H1 (cell line): ENCODE measurements around the gene SLC41A2. TPM values are rescaled to one million over a fixed set of nuclear protein-coding genes. Genes with fewer than 3 reads are reported as not detected.

Experiments
- CTCF ChIA-PET: fragments of 300-600 bp; sonication (Branson Sonifier 250); formaldehyde crosslinking; loops from one replicate; lab custom pipeline; 2021; ENCODE audit not compliant: partially characterized antibody; lab: Charles Lee
- POLR2A ChIA-PET: fragments of 300-600 bp; sonication (Branson Sonifier 250); formaldehyde crosslinking; loops from one replicate; lab custom pipeline; 2021; ENCODE audit warnings: inconsistent platforms; ENCODE audit not compliant: partially characterized antibody; lab: Charles Lee
- DNase-seq, 2 experiments: peaks; one replicate each; pipeline versions ENCODE4 v3.0.0 to v3.0.0-alpha.2; 2010 to 2022; ENCODE audit warnings: low spot score in 2 of 2, low read depth in 1 of 2, mixed read lengths in 1 of 2
- FAIRE-seq: peaks from 2 replicates; lab custom pipeline; 2011; peaks lifted over from hg19 to GRCh38; lab: Jason Lieb, UNC
- H2AFZ ChIP-seq: 2 replicates; pipeline ENCODE4 v1.8.1; 2012; ENCODE audit warnings: low read length, inconsistent platforms
- H2AK5ac ChIP-seq: 2 replicates; pipeline ENCODE4 v1.6.1; 2013; ENCODE audit warnings: low read depth, low read length
- H2BK120ac ChIP-seq: replicated peaks from 2 replicates; pipeline ENCODE3; 2013; ENCODE audit warnings: low read depth, low read length, inconsistent platforms
- H2BK12ac ChIP-seq: 2 replicates; pipeline ENCODE4 v1.6.1; 2013; ENCODE audit warnings: low read depth, low read length
- H2BK15ac ChIP-seq: 2 replicates; pipeline ENCODE4 v1.6.1; 2013; ENCODE audit warnings: low read length
- H2BK20ac ChIP-seq: 2 replicates; pipeline ENCODE4 v1.6.1; 2013; ENCODE audit warnings: low read length
- H2BK5ac ChIP-seq: 2 replicates; pipeline ENCODE4 v1.6.1; 2013; ENCODE audit warnings: low read depth, low read length
- H3K14ac ChIP-seq: 2 replicates; pipeline ENCODE4 v1.6.1; 2013; ENCODE audit warnings: inconsistent platforms; ENCODE audit not compliant: insufficient read length
- H3K18ac ChIP-seq: 2 replicates; pipeline ENCODE4 v1.6.1; 2013; ENCODE audit warnings: low read length; ENCODE audit errors: extremely low read depth
- H3K23ac ChIP-seq: 2 replicates; pipeline ENCODE4 v1.6.1; 2013; ENCODE audit warnings: inconsistent platforms; ENCODE audit not compliant: insufficient read length
- H3K23me2 ChIP-seq: 2 replicates; pipeline ENCODE4 v1.6.1; 2013; ENCODE audit warnings: low read depth, low read length
- H3K27ac ChIP-seq: 2 replicates; pipeline ENCODE4 v1.6.1; 2011; ENCODE audit warnings: low read depth, low read length, inconsistent platforms
- H3K27me3 ChIP-seq, 4 experiments: replicated peaks in 1 of 4; 1 replicate in 1 of 4; 2 replicates in 3 of 4; pipeline versions ENCODE4 v1.6.1 to v1.8.1; 2011 to 2013; ENCODE audit warnings: low read length in 3 of 4, mild to moderate bottlenecking in 3 of 4, inconsistent platforms in 2 of 4, mixed read lengths in 2 of 4, moderate library complexity in 1 of 4; ENCODE audit not compliant: control insufficient read depth in 3 of 4, insufficient read depth in 3 of 4; ENCODE audit errors: extremely low read depth in 1 of 4
- H3K36me3 ChIP-seq, 4 experiments: 2 replicates each; pipeline versions ENCODE4 v1.6.1 to v1.8.1; 2011 to 2013; ENCODE audit warnings: mild to moderate bottlenecking in 4 of 4, low read length in 3 of 4, moderate library complexity in 2 of 4, control low read depth in 1 of 4, inconsistent platforms in 1 of 4; ENCODE audit not compliant: insufficient read depth in 4 of 4, control insufficient read depth in 2 of 4
- H3K4ac ChIP-seq: replicated peaks from 2 replicates; pipeline ENCODE3; 2013; ENCODE audit warnings: low read length, low read depth, mixed read lengths, inconsistent platforms; ENCODE audit not compliant: insufficient read length
- H3K4me1 ChIP-seq, 4 experiments: replicated peaks in 1 of 4; 1 replicate in 1 of 4; 2 replicates in 3 of 4; pipeline versions ENCODE4 v1.6.1 to v1.8.1; 2011 to 2013; ENCODE audit warnings: low read length in 3 of 4, inconsistent platforms in 2 of 4, mixed read lengths in 1 of 4; ENCODE audit not compliant: insufficient read depth in 4 of 4, control insufficient read depth in 3 of 4
- H3K4me2 ChIP-seq, 2 experiments: 2 replicates each; pipeline versions ENCODE4 v1.6.1 to v1.8.1; 2011 to 2013; ENCODE audit warnings: low read depth in 2 of 2, low read length in 2 of 2, control low read depth in 1 of 2, inconsistent platforms in 1 of 2, mild to moderate bottlenecking in 1 of 2; ENCODE audit not compliant: insufficient read depth in 1 of 2
- H3K4me3 ChIP-seq, 4 experiments: fragments of 200-600, 300-600 bp in 1 of 4; sonication (generic), shearing (Covaris generic), sonication (Bioruptor Twin) in 1 of 4; 2 replicates each; pipeline versions ENCODE4 v1.5.1 to v1.8.1; 2011 to 2016; ENCODE audit warnings: low read length in 4 of 4, low read depth in 3 of 4, control low read depth in 2 of 4, inconsistent platforms in 2 of 4, mild to moderate bottlenecking in 2 of 4, mixed read lengths in 1 of 4, moderate library complexity in 1 of 4; ENCODE audit not compliant: insufficient read depth in 2 of 4; ENCODE audit errors: extremely low read depth in 1 of 4
- H3K56ac ChIP-seq: replicated peaks from 2 replicates; pipeline ENCODE3; 2013; ENCODE audit warnings: low read depth, mild to moderate bottlenecking, mixed read lengths, low read length, inconsistent platforms; ENCODE audit not compliant: insufficient read length
- H3K79me1 ChIP-seq: 2 replicates; pipeline ENCODE4 v1.6.1; 2013; ENCODE audit warnings: low read depth, low read length, control low read depth
- H3K79me2 ChIP-seq, 2 experiments: 2 replicates each; pipeline versions ENCODE4 v1.6.1 to v1.8.1; 2012 to 2013; ENCODE audit warnings: low read length in 2 of 2, mild to moderate bottlenecking in 2 of 2, inconsistent platforms in 1 of 2; ENCODE audit not compliant: insufficient read depth in 2 of 2, control insufficient read depth in 1 of 2
- H3K9ac ChIP-seq, 4 experiments: replicated peaks in 1 of 4; 1 replicate in 1 of 4; 2 replicates in 3 of 4; pipeline versions ENCODE4 v1.6.1 to v1.8.1; 2011 to 2013; ENCODE audit warnings: low read depth in 3 of 4, low read length in 3 of 4, control low read depth in 2 of 4, mild to moderate bottlenecking in 2 of 4, moderate library complexity in 2 of 4, inconsistent platforms in 1 of 4; ENCODE audit errors: extremely low read depth in 1 of 4
- H3K9me3 ChIP-seq, 2 experiments: 2 replicates each; pipeline versions ENCODE4 v1.6.1 to v1.8.1; 2012 to 2013; ENCODE audit warnings: mild to moderate bottlenecking in 2 of 2, moderate library complexity in 2 of 2, control low read depth in 1 of 2, inconsistent platforms in 1 of 2, low read depth in 1 of 2, low read length in 1 of 2, mixed read lengths in 1 of 2; ENCODE audit not compliant: insufficient read depth in 2 of 2
- H4K20me1 ChIP-seq, 2 experiments: replicated peaks in 1 of 2; 2 replicates each; pipeline versions ENCODE3 to v1.8.1; 2011 to 2013; ENCODE audit warnings: inconsistent platforms in 2 of 2, low read length in 2 of 2, mild to moderate bottlenecking in 1 of 2; ENCODE audit not compliant: insufficient read depth in 2 of 2, control insufficient read depth in 1 of 2
- H4K5ac ChIP-seq: 2 replicates; pipeline ENCODE4 v1.6.1; 2013; ENCODE audit warnings: low read length, low read depth, mixed read lengths, inconsistent platforms; ENCODE audit not compliant: insufficient read length
- H4K8ac ChIP-seq: 2 replicates; pipeline ENCODE4 v1.8.0; 2013; ENCODE audit warnings: mild to moderate bottlenecking, moderate library complexity, low read length, inconsistent platforms; ENCODE audit not compliant: insufficient read depth; ENCODE audit errors: extremely low read depth
- H4K91ac ChIP-seq: replicated peaks from 2 replicates; pipeline ENCODE3; 2013; ENCODE audit warnings: low read length, mixed read lengths, inconsistent platforms; ENCODE audit not compliant: insufficient read length
- BRCA1 ChIP-seq: IDR thresholded peaks from 2 replicates; pipeline ENCODE4 v1.6.1; 2012; ENCODE audit warnings: low read depth, low read length, improper control_type of control experiment
- CHD1 ChIP-seq: IDR thresholded peaks from 2 replicates; pipeline ENCODE4 v1.6.1; 2012; ENCODE audit warnings: low read depth, low read length, improper control_type of control experiment
- CREB1 ChIP-seq: IDR thresholded peaks from 2 replicates; pipeline ENCODE4 v1.6.1; 2012; ENCODE audit warnings: inconsistent platforms
- FOSL1 ChIP-seq: IDR thresholded peaks from 2 replicates; pipeline ENCODE4 v1.6.1; 2011; ENCODE audit warnings: mild to moderate bottlenecking, low read depth, low read length, moderate library complexity; ENCODE audit not compliant: insufficient read depth
- RXRA ChIP-seq: IDR thresholded peaks from 2 replicates; pipeline ENCODE4 v1.6.1; 2011; ENCODE audit warnings: low read depth, mild to moderate bottlenecking, low read length, moderate library complexity; ENCODE audit not compliant: insufficient read depth
- WGBS, 2 experiments: shearing (Covaris generic) in 1 of 2; methylation state at CpG; one replicate each; pipeline versions ENCODE4 v1.1.6 to v1.1.7; 2013 to 2015; ENCODE audit warnings: low lambda C conversion rate in 2 of 2, mixed read lengths in 2 of 2, inconsistent platforms in 1 of 2, low coverage in 1 of 2, missing lambda C conversion rate in 1 of 2; ENCODE audit not compliant: insufficient replicate concordance in 2 of 2, insufficient coverage in 1 of 2, insufficient read length in 1 of 2; ENCODE audit errors: extremely low coverage in 1 of 2, missing lambda C conversion rate in 1 of 2; 5-methylcytosine and 5-hydroxymethylcytosine counted together
- polyA plus RNA-seq, 7 experiments: library from polyadenylated mRNA; depleted of rRNA in 3 of 7; stranded (reverse) in 5 of 7; unstranded in 2 of 7; fragments of >200 nt in 5 of 7; fragments of 200-250 nt in 2 of 7; gene quantifications; 1 replicate in 5 of 7; 2 replicates in 1 of 7; 4 replicates in 1 of 7; pipeline versions ENCODE4 v1.2.1 to v1.2.3, GENCODE V29; 2011 to 2013; ENCODE audit warnings: missing spikeins in 2 of 7, mixed read lengths in 2 of 7
- total RNA-seq: library from RNA; stranded (reverse); fragmentation: NEBNext Ultra II Directional; extraction: Animal tissue kit (Norgen Biotek cat#: 25700); gene quantifications from 2 replicates; pipeline ENCODE4 v1.2.1, GENCODE V29; 2021

The SLC41A2 gene
- total and polyA plus RNA-seq, 2 of the 8 experiments (the other 6 are each of a cell fraction or from before 2014, with no cell fraction given): 0.79 to 3.0 TPM

DNA sequence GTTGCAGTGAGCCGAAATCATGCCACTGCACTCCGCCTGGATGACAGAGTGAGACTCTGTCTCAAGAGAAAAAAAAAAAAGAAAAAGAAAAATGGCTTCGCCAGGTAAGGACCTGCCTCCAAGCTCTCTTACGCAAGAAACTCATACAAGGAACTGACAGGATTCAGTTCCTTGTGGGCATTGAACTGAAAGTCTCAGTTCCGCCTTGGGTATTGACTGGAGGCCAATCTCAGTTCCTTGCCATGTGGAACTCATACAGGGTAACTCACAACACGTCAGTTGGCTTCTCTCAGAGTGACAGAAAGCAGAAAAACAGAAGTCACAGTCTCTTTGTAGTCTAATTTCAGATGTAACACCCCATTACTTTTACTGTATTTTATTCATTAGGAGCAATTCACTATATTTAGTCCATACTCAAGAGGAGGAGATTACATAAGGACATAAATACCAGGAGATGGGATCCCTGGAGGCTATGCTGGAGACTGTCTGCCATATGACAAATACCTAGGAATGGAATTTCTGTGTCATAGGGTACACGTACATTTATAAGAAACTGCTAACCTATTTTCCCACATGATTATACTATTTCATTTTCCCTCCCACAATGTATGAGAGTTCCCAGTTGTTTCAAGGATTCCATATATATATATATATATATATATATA, 16.7 kb upstream of the SLC41A2 start:
- no peak overlapping the region for H3K4me2 ChIP-seq
- no peak overlapping the region for H4K5ac ChIP-seq
- H3K56ac ChIP-seq: no peak overlapping the region
- no peak overlapping the region for H2BK5ac ChIP-seq
- CTCF ChIA-PET: interaction anchor here (0.8 kb wide), 1 partner anchor 16 kb away, joined by 5 read pairs; no protein-coding TSS in a partner anchor
- no peaks in the 10 kb centered on the region for H3K27me3 ChIP-seq
- H3K4me3 ChIP-seq: no peak overlapping the region
- H4K91ac ChIP-seq: no peak overlapping the region
- 81% methylated on average over 7 of the region's 7 CpGs; no CpG with 5 or more reads in 1 of the 2 experiments for WGBS, 2 experiments
- DNase-seq: no peak
- H3K79me2 ChIP-seq: no peaks in the 10 kb centered on the region
- H3K9ac ChIP-seq: no peak overlapping the region
- H3K14ac ChIP-seq: no peak overlapping the region
- H3K23me2 ChIP-seq: no peaks in the 10 kb centered on the region
- H2BK15ac ChIP-seq: no peak overlapping the region
- no peak overlapping the region for H2BK12ac ChIP-seq
- no peak for TF ChIP-seq CREB1
- no peak for TF ChIP-seq BRCA1
- TF ChIP-seq RXRA: no peak
- no peak for TF ChIP-seq FOSL1
- TF ChIP-seq CHD1: no peak
- TF ChIP-seq, all 59 proteins: peak for 0
- H4K20me1 ChIP-seq: no peaks in the 10 kb centered on the region
- H2AK5ac ChIP-seq: no peak overlapping the region
- no peak overlapping the region for H2AFZ ChIP-seq
- H2BK120ac ChIP-seq: no peak overlapping the region
- no peak overlapping the region for H2BK20ac ChIP-seq
- no peak overlapping the region for H4K8ac ChIP-seq
- H3K4ac ChIP-seq: no peak overlapping the region
- H3K27ac ChIP-seq: no peak overlapping the region
- H3K4me1 ChIP-seq: no peaks in the 10 kb centered on the region
- no peak overlapping the region for H3K23ac ChIP-seq
- FAIRE-seq: no peak
- no peaks in the 10 kb centered on the region for H3K36me3 ChIP-seq
- POLR2A ChIA-PET: no interaction called here
- no peaks in the 10 kb centered on the region for H3K79me1 ChIP-seq
- no peaks in the 10 kb centered on the region for H3K9me3 ChIP-seq
- H3K18ac ChIP-seq: no peak overlapping the region
